Upper lobe of left lung (tissue), 6 donors: ENCODE results near the gene ULK4. TPM values are rescaled to one million over a fixed set of nuclear protein-coding genes. Genes with fewer than 3 reads are reported as not detected.
"Not testable (repeated sequence)": the region's sequence is repeated elsewhere in the genome, so short reads cannot be mapped to it uniquely, and the experiment has no call there.

Experiments used
- ATAC-seq, 2 donors: fragments of 200-7000 bp; cut with Tn5 transposase; one replicate each; pipeline ENCODE4 v1.9.1; 2022; ENCODE audit warnings: mild to moderate bottlenecking in 2 of 2, moderate library complexity in 2 of 2; ENCODE audit not compliant: low FRiP score in 2 of 2
- DNase-seq, 2 donors: peaks; one replicate each; pipeline ENCODE4 v3.0.0-alpha.2; 2019 to 2020
- H3K27ac ChIP-seq, 4 donors: fragments of 200-600 bp; sonication (generic); one replicate each; pipeline ENCODE4 v1.5.1; 2016 to 2019
- H3K27me3 ChIP-seq, 4 donors: fragments of 200-600 bp; sonication (generic); one replicate each; pipeline ENCODE4 v1.5.1; 2017 to 2019
- H3K36me3 ChIP-seq, 4 donors: fragments of 200-600 bp; sonication (generic); one replicate each; pipeline ENCODE4 v1.5.1; 2016 to 2019
- H3K4me1 ChIP-seq, 4 donors: fragments of 200-600 bp; sonication (generic); one replicate each; pipeline ENCODE4 v1.5.1; 2018 to 2019
- H3K4me3 ChIP-seq, 4 donors: fragments of 200-600 bp; sonication (generic); one replicate each; pipeline ENCODE4 v1.5.1; 2017 to 2019; ENCODE audit warnings: mild to moderate bottlenecking in 2 of 4, moderate library complexity in 1 of 4
- H3K9me3 ChIP-seq, 4 donors: fragments of 200-600 bp; sonication (generic); one replicate each; pipeline ENCODE4 v1.5.1; 2018 to 2019
- CTCF ChIP-seq, 6 experiments: fragments of 450-650 bp in 4 of 6; fragments of 200-600 bp in 2 of 6; sonication (generic) in 2 of 6; IDR thresholded peaks; one replicate each; pipeline ENCODE4 v1.5.1; 2016 to 2019; ENCODE audit warnings: antibody characterized with exemption in 6 of 6
- EP300 ChIP-seq, 4 donors: sonication (generic); formaldehyde crosslinking; IDR thresholded peaks; one replicate each; pipeline ENCODE4 v1.5.1; 2017; ENCODE audit warnings: antibody characterized with exemption in 4 of 4, control low read depth in 2 of 4
- POLR2A ChIP-seq, 4 donors: fragments of 450-650 bp; IDR thresholded peaks; one replicate each; pipeline ENCODE4 v1.5.1; 2016 to 2017; ENCODE audit warnings: antibody characterized with exemption in 4 of 4, mild to moderate bottlenecking in 2 of 4
- POLR2AphosphoS5 ChIP-seq, 2 donors: sonication (generic); formaldehyde crosslinking; IDR thresholded peaks; one replicate each; pipeline ENCODE4 v1.5.1; 2017; ENCODE audit warnings: antibody characterized with exemption in 2 of 2
- WGBS, 2 donors: methylation state at CpG; one replicate each; pipeline ENCODE4 v1.1.5; 2017 to 2018; 5-methylcytosine and 5-hydroxymethylcytosine counted together
- total RNA-seq, 6 donors: library from RNA; depleted of rRNA in 4 of 6; stranded (reverse); fragments of >200 nt in 4 of 6; gene quantifications; one replicate each; pipeline versions ENCODE4 v1.1.0 to v1.2.1, GENCODE V29; 2016 to 2021
- donor health status: DM: no; HTN: no; CAD: no; lungs with moderate emphysema.
- donor health status: DM: no; HTN: yes; CAD: no; lungs with severe emphysema.

The ULK4 gene
- total RNA-seq, 6 donors from 2014 or later = 9.4 to 76.5 (median 28.1) TPM

GRCh38 chr3:41874022-41874421 lies 87.9 kb downstream of the ULK4 start:
- ATAC-seq (no peak), DNase-seq (no peak)
- Histone ChIP-seq H3K27me3 (no peaks in the 10 kb centered on the region), H3K36me3 (no peaks in the 10 kb centered on the region), H3K9me3 (no peaks in the 10 kb centered on the region), H3K4me3 (no peak overlapping the region), H3K27ac (no peak overlapping the region), H3K4me1 (no peaks in the 10 kb centered on the region)
- no peak for TF ChIP-seq CTCF (IDR thresholded peaks at IDR 0.05)
- TF ChIP-seq POLR2AphosphoS5 (IDR thresholded peaks at IDR 0.05) = no peak
- TF ChIP-seq EP300 (IDR thresholded peaks at IDR 0.05) = no peak
- no peak for TF ChIP-seq POLR2A (IDR thresholded peaks at IDR 0.05)
- WGBS, 2 donors = 79 to 88% methylated on average over 4 of the region's 4 CpGs

DNA sequence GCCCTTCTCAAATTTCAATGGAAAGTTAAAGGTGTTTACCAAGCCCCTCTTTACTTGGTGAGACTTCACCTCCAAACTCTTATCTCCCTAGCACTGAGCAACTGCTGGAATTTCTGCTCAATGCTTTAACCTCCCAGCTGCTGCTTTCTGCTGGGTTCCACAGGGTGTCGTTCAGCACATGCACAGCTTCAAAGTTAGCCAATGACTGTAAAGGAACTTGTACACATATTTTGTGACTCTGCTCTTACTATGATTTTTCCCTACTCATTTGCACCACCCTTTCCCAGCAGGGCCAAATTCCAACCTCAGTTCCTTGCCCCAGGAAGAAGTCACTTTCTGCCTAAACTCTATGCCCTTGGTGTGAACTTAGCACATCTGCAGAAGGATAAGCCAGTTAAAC lies 89.7 kb downstream of the ULK4 start:
- Histone ChIP-seq H3K27me3 (no peaks in the 10 kb centered on the region), H3K4me1 (no peaks in the 10 kb centered on the region), H3K9me3 (no peaks in the 10 kb centered on the region), H3K27ac (no peak overlapping the region), H3K36me3 (no peaks in the 10 kb centered on the region), H3K4me3 (no peak overlapping the region)
- ATAC-seq (no peak), DNase-seq (no peak)
- 70 to 71% methylated on average over 1 of the region's 1 CpG for WGBS, 2 donors
- no peak for TF ChIP-seq CTCF (IDR thresholded peaks at IDR 0.05)
- no peak for TF ChIP-seq POLR2AphosphoS5 (IDR thresholded peaks at IDR 0.05)
- TF ChIP-seq EP300 (IDR thresholded peaks at IDR 0.05) = no peak
- no peak for TF ChIP-seq POLR2A (IDR thresholded peaks at IDR 0.05)

DNA sequence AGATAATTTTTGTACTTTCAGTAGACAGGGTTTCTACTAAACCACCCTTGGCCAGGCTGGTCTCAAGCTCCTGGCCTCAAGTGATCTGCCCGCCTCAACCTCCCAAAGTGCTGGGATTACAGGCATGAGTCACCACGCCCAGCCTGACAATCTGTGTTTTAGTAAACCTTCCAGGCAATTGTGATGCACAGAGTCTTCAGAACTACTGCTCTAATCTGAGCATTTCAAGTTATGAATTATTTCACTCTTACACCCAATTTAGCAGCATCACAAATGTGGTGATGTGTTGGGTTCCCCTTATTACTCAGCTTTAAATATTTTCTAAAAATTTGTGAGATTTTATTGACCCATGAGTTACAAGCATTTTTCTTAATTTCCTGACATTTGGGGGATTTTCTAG lies 94.4 kb downstream of the ULK4 start:
- DNase-seq = no peak
- Histone ChIP-seq H3K27me3 (no peaks in the 10 kb centered on the region), H3K4me1 (no peaks in the 10 kb centered on the region), H3K9me3 (no peaks in the 10 kb centered on the region), H3K27ac (no peak overlapping the region), H3K4me3 (no peak overlapping the region), H3K36me3 (no peaks in the 10 kb centered on the region)
- TF ChIP-seq POLR2AphosphoS5 (IDR thresholded peaks at IDR 0.05) = no peak
- no peak for TF ChIP-seq CTCF (IDR thresholded peaks at IDR 0.05)
- no peak for TF ChIP-seq POLR2A (IDR thresholded peaks at IDR 0.05)
- no peak for TF ChIP-seq EP300 (IDR thresholded peaks at IDR 0.05)
- 82 to 100% methylated on average over 2 of the region's 2 CpGs for WGBS, 2 donors
- no peak for ATAC-seq

- Histone ChIP-seq H3K9me3 (no peaks in the 10 kb centered on the region), H3K27me3 (no peaks in the 10 kb centered on the region), H3K4me3 (no peak overlapping the region), H3K4me1 (no peaks in the 10 kb centered on the region), H3K36me3 (no peaks in the 10 kb centered on the region), H3K27ac (no peak overlapping the region)
- no peak for TF ChIP-seq POLR2AphosphoS5 (IDR thresholded peaks at IDR 0.05)
- no peak for TF ChIP-seq CTCF (IDR thresholded peaks at IDR 0.05)
- ATAC-seq (no peak), DNase-seq (no peak)
- 95 to 98% methylated on average over 6 of the region's 6 CpGs for WGBS, 2 donors
Observed at GRCh38 chr3:41866298-41866697, 95.6 kb downstream of the ULK4 start.

- H3K4me1 ChIP-seq = no peaks in the 10 kb centered on the region
- WGBS, 2 donors = 100% methylated on average over 1 of the region's 1 CpG; no CpG with 5 or more reads in 1 of the 2 donors
- H3K27me3 ChIP-seq = no peaks in the 10 kb centered on the region
- no peak for ATAC-seq
- H3K9me3 ChIP-seq = no peaks in the 10 kb centered on the region
- peak in 1 of 6 experiments; percentile 5 for TF ChIP-seq CTCF (IDR thresholded peaks at IDR 0.05)
- no peak for TF ChIP-seq EP300 (IDR thresholded peaks at IDR 0.05)
- H3K36me3 ChIP-seq = no peaks in the 10 kb centered on the region
- no peak overlapping the region for H3K4me3 ChIP-seq
- no peak overlapping the region for H3K27ac ChIP-seq
- no peak for DNase-seq
Observed at GRCh38 chr3:41863024-41863423, 98.9 kb downstream of the ULK4 start.

GRCh38 chr3:41860489-41860888 lies 101.4 kb downstream of the ULK4 start:
- H3K27me3 ChIP-seq, H3K27ac ChIP-seq, H3K36me3 ChIP-seq, ATAC-seq, DNase-seq, H3K9me3 ChIP-seq, H3K4me3 ChIP-seq, H3K4me1 ChIP-seq: not testable (repeated sequence)
- 94 to 96% methylated on average over 2 of the region's 2 CpGs for WGBS, 2 donors
